SIG-M5 treated with dmso at 0.1 percent for 504 hours (cell line): ENCODE data around the gene AMIGO1.
A peak's percentile ranks its signal among the peaks of the same experiment; 100 is the strongest.

ENCODE experiments used
- DNase-seq: peaks from one replicate; lab custom pipeline; 2025; ENCODE audit not compliant: unreplicated experiment; lab: John Stamatoyannopoulos, UW

The AMIGO1 gene

GRCh38 chr1:109509176-109510134 is at the start of gene AMIGO1:
Gene AMIGO1 (minus strand): TSS chr1:109509727. CDS start chr1:109508912, 815 bp downstream.
- DNase-seq = peak; percentile 39

- DNase-seq = no peak
These were observed 48.0 kb upstream of the AMIGO1 start for GRCh38 chr1:109557520-109557919.

- DNase-seq = no peak
These were observed 47.0 kb upstream of the AMIGO1 start for GRCh38 chr1:109556563-109556962.

DNA sequence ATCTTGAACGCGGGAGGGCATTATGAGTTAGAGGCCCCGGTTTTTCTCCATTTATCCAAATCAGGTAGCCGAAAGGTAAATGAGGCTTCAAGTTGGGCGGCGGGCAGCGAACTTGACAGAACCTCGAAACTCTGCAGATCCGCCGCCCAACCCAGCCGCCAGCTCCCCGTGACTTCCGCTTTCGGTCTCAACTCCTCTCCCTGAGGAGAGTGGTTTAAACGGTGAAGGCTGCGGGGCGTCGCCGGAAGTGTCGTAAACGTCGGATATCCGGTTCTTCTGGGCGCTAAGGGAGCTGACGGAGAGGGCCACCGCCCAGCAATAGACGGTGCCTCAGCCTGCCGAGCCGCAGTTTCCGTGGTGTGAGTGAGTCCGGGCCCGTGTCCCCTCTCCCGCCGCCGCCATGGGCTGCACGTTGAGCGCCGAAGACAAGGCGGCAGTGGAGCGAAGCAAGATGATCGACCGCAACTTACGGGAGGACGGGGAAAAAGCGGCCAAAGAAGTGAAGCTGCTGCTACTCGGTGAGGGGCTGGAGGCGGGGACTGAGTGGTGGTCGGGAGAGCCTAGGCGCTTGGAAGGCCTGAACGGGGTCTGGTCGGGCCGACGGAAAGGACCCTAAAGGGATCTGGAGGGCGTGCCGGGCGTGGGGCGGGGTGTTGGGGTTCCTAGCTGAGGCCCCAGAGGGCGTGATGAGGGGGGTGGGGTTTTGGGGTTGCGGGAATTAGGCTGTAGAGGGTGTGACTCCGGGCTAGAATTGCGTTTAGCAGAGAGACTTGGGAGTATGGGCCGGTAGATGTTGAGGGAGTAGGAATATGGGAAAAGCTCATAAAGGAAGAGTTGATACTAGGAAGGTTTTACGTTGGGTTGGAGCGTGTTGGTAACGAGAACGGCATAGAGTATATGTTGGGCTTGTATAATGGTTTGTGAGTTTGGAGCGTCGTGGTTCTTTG is 39.1 kb upstream of the AMIGO1 start, which contains the start of gene GNAI3:
TSS of gene GNAI3 (plus strand) at position 295 of the 947 bp plus-strand sequence. CDS start at position 401, 106 bp downstream.
- DNase-seq = peak; percentile 97

DNA sequence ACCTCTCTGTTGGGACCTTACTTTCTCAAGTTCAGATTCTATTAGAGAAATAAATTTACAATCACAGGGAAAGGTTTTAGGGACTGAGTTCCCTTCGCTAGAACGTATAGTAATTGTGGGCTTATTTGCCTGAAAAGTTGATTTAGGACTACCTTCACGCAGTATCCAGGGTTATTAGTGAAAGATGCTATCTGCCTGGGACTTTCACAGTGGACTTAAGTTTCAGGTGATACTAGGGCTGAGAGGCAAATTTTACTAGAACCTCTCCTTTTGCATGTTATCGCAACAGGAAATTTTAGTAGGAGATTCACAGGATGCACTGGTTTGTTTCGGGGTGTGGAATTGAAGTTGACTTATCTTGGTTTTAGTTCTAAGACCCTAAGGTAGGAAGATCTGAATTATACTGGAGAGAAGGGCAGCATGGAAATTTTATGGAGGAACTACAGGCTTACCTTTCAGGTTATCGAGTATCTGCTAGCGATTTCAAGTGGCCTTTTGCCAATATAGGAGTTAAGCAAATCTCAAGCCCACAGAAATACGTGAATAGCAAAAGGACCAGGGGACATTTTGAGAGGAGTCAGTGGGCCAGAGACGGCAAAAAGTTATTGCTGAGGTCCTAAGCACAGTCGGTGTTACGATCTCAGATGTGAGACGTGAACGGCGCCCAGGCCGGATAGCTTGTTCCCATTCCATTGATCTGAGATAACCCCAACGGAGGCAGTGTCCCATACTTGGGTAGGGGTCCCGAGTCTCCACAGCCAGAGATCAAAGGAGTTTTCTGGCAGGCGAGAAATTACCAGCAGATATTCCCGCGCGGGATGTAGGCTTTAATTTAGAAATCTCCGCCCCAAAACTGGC is 38.2 kb upstream of the AMIGO1 start:
- DNase-seq = peak; percentile 35

DNA sequence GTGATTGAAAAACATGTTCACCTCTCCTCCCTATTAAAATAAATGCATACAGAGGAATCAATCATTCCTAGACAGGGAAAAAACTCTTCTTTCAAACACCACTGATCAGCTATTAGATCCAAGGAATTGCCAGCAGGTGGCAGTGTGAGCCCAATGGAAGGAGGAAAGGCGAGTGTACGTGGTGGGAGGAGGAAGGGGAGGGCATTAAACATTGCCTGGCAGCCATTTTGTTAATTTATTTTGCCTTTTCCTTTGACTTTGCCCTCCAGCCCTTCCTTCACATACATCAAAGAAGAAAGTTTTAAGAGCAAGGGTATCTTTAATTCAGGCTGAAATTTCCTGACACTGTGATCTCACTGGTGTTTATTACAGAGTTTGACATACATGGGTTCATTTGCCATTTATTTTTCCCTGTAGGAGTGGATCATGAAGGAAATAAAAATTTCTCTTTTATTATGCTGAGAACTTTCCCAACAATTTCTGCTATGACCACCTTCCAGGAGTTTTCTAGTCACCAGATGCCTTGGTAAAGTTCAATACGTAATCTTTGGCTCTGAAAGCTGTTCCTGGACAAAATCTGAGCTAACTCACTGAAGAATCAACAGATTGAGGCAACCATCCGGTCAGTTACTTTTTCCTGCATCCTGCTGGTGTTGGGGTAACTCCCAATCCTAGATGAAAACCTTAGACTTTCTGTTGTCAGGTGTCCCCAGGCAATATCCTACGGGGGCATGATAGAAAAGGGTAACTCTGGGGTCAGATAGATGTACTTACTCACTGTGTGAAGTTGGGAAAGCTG is 37.0 kb upstream of the AMIGO1 start:
- peak; percentile 91 for DNase-seq

- no peak for DNase-seq
These were observed 34.6 kb upstream of the AMIGO1 start for GRCh38 chr1:109543988-109544735.

DNA sequence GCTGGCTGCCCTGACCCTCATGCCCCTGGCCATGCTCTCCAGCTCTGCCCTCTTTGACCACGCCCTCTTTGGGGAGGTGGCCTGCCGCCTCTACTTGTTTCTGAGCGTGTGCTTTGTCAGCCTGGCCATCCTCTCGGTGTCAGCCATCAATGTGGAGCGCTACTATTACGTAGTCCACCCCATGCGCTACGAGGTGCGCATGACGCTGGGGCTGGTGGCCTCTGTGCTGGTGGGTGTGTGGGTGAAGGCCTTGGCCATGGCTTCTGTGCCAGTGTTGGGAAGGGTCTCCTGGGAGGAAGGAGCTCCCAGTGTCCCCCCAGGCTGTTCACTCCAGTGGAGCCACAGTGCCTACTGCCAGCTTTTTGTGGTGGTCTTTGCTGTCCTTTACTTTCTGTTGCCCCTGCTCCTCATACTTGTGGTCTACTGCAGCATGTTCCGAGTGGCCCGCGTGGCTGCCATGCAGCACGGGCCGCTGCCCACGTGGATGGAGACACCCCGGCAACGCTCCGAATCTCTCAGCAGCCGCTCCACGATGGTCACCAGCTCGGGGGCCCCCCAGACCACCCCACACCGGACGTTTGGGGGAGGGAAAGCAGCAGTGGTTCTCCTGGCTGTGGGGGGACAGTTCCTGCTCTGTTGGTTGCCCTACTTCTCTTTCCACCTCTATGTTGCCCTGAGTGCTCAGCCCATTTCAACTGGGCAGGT is 33.9 kb upstream of the AMIGO1 start:
- DNase-seq = no peak

DNA sequence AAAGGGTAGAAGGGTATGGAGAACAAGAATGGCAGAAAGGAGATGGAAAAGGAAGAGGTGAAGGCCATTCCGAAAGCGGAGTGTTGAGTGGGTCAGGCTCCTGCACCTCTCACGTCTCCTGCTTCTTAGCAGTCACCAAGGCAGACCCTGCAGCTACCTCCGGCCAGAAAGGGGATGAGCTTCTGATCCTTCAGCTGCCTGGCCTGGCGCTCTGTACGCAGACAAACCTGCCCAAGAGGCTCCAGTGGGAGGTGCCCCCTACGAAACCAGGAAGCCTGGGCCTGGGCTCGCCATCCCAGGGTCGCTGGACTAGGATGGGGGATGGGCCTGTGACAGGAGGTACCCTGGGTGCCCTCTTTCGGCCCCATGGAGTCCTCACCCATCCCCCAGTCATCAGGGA is 33.1 kb upstream of the AMIGO1 start:
- no peak for DNase-seq

DNA sequence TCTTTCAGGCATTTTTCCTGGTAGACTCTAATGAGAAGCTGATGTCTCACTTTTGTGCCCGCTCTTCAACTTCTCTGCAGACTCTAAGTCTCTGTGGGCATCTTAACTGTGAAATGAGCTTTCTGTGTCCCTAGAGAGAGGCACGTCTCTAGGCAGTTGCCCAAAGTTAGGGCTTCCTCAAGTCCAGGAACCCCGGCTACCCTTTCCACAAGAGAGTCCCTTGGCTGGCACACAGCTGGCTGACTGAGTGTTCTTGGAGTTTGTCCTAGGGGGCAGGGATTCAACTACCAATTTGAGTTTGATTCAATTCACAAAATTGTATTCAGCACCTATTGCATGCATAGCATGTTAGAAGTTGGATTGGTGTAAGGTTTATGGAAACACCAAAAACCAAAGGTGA is 31.6 kb upstream of the AMIGO1 start:
- no peak for DNase-seq

GRCh38 chr1:109539676-109540075 is 30.1 kb upstream of the AMIGO1 start, which contains the start of gene GPR61:
Gene GPR61 (plus strand): TSS chr1:109539872. CDS start chr1:109543023, 3,151 bp downstream.
- no peak for DNase-seq

GRCh38 chr1:109538827-109539555 is 29.5 kb upstream of the AMIGO1 start:
- no peak for DNase-seq

- DNase-seq = no peak
These were observed 28.1 kb upstream of the AMIGO1 start for GRCh38 chr1:109537450-109538178.

DNA sequence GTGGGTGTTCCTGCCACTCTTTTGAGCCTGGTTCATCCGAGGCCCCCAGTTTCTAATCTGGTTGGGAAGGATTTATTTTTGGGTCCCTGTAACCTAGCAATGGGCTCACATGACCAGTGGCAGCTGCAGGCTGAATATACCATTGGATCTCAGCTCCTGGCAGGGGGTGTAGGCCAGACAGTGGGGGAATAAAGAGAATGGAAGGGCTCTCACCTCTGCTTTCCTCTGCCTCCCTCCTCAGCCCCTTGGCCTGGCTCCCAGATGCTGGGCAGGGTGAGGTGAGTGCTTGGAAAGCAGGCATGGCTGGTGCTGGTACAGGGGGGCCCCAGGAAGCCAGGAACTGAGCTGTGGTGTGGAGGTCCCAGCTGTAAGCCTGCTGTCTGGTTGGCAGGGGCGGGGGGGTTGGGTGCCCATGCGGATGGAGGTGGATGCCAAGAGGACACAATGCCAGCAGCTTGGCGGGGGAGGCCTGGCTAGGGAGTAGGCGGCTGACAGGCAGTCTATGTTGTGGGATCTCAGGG is 26.5 kb upstream of the AMIGO1 start:
- no peak for DNase-seq

DNA sequence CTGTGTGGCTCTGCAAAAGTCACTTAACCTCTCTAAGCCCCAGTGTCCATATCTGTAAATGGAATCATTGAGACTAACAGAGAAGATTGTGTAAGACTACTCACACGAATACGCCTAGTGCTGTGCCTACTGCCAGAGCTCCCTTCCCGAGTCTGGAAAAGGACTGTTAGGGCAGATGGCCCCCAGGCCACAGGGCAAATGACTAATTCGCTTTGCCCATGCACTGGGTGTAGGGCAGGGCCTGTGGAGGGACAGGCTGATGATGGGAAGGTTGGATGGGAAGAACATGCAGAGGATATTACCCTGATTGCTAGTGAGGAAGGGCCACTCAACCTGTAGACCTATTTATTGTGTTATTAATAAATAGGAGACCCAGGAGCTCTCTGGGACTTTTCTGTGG is 26.0 kb upstream of the AMIGO1 start:
- no peak for DNase-seq

GRCh38 chr1:109534307-109534858 is 24.9 kb upstream of the AMIGO1 start:
- DNase-seq = no peak
